H9 (cell line): Measurements from ENCODE around the gene MALRD1. TPM values are rescaled to one million over a fixed set of nuclear protein-coding genes. Genes with fewer than 3 reads are reported as not detected.

Experiments used
- DNase-seq: peaks from one replicate; pipeline ENCODE4 v3.0.0-alpha.2; 2017
- H2AFZ ChIP-seq: one replicate; pipeline ENCODE4 v1.6.1; 2013; ENCODE audit warnings: mild to moderate bottlenecking, low read length, control low read depth, moderate library complexity
- H2AK5ac ChIP-seq: 2 replicates; pipeline ENCODE4 v1.6.1; 2013; ENCODE audit warnings: low read length, control low read depth, mixed read lengths; ENCODE audit not compliant: insufficient read length
- H2BK120ac ChIP-seq: one replicate; pipeline ENCODE4 v1.6.1; 2013; ENCODE audit warnings: low read depth, mild to moderate bottlenecking, low read length, control low read depth, inconsistent platforms; ENCODE audit not compliant: poor library complexity, severe bottlenecking
- H2BK12ac ChIP-seq: 2 replicates; pipeline ENCODE4 v1.6.1; 2013; ENCODE audit warnings: low read length, control low read depth, mixed read lengths, low read depth; ENCODE audit not compliant: insufficient read length
- H2BK15ac ChIP-seq: 2 replicates; pipeline ENCODE4 v1.6.1; 2013; ENCODE audit warnings: low read depth, low read length, control low read depth
- H2BK20ac ChIP-seq: one replicate; pipeline ENCODE4 v1.6.1; 2013; ENCODE audit warnings: low read depth, mild to moderate bottlenecking, low read length, control low read depth, inconsistent platforms; ENCODE audit not compliant: poor library complexity, severe bottlenecking
- H2BK5ac ChIP-seq: 2 replicates; pipeline ENCODE4 v1.6.1; 2013; ENCODE audit warnings: low read length, control low read depth, mixed read lengths; ENCODE audit not compliant: insufficient read length
- H3K14ac ChIP-seq: 2 replicates; pipeline ENCODE4 v1.6.1; 2013; ENCODE audit warnings: low read length, control low read depth; ENCODE audit not compliant: insufficient read depth
- H3K18ac ChIP-seq: 2 replicates; pipeline ENCODE4 v1.6.1; 2013; ENCODE audit warnings: low read depth, mild to moderate bottlenecking, mixed read lengths, low read length, control low read depth; ENCODE audit not compliant: insufficient read length
- H3K23ac ChIP-seq: 2 replicates; pipeline ENCODE4 v1.6.1; 2013; ENCODE audit warnings: low read length, control low read depth, mixed read lengths, low read depth; ENCODE audit not compliant: insufficient read length
- H3K23me2 ChIP-seq: 2 replicates; pipeline ENCODE4 v1.6.1; 2013; ENCODE audit warnings: low read depth, mild to moderate bottlenecking, mixed read lengths, low read length, control low read depth; ENCODE audit not compliant: insufficient read length, poor library complexity, severe bottlenecking
- H3K27ac ChIP-seq: 2 replicates; pipeline ENCODE4 v1.5.1; 2013; ENCODE audit warnings: low read length, control low read depth, mixed read lengths, low read depth; ENCODE audit not compliant: insufficient read length
- H3K27me3 ChIP-seq: 2 replicates; pipeline ENCODE4 v1.6.1; 2013; ENCODE audit warnings: low read length, control low read depth, inconsistent platforms; ENCODE audit not compliant: insufficient read depth
- H3K4ac ChIP-seq: 2 replicates; pipeline ENCODE4 v1.6.1; 2013; ENCODE audit warnings: low read depth, mild to moderate bottlenecking, control low read depth, inconsistent platforms, low read length, moderate library complexity
- H3K4me1 ChIP-seq: 2 replicates; pipeline ENCODE4 v1.6.1; 2013; ENCODE audit warnings: low read length, control low read depth, inconsistent platforms; ENCODE audit not compliant: insufficient read depth
- H3K4me2 ChIP-seq: 2 replicates; pipeline ENCODE4 v1.6.1; 2013; ENCODE audit warnings: low read length, control low read depth, mixed read lengths; ENCODE audit not compliant: insufficient read length, insufficient read depth
- H3K56ac ChIP-seq: 2 replicates; pipeline ENCODE4 v1.6.1; 2013; ENCODE audit warnings: low read depth, mild to moderate bottlenecking, mixed read lengths, low read length, control low read depth; ENCODE audit not compliant: insufficient read length
- H3K79me1 ChIP-seq: 2 replicates; pipeline ENCODE4 v1.6.1; 2013; ENCODE audit warnings: low read depth, mild to moderate bottlenecking, moderate library complexity, low read length, control low read depth, inconsistent platforms; ENCODE audit not compliant: insufficient read depth, poor library complexity, severe bottlenecking
- H3K79me2 ChIP-seq: 2 replicates; pipeline ENCODE4 v1.6.1; 2013; ENCODE audit warnings: low read length, control low read depth, inconsistent platforms; ENCODE audit not compliant: insufficient read depth
- H3K9ac ChIP-seq: 2 replicates; pipeline ENCODE4 v1.6.1; 2013; ENCODE audit warnings: low read length, control low read depth, mixed read lengths; ENCODE audit not compliant: insufficient read length; ENCODE audit errors: extremely low read depth
- H3K9me3 ChIP-seq: one replicate; pipeline ENCODE4 v1.6.1; 2013; ENCODE audit warnings: low read depth, low read length, inconsistent platforms; ENCODE audit not compliant: control insufficient read depth
- H3T11ph ChIP-seq: one replicate; pipeline ENCODE4 v1.6.1; 2013; ENCODE audit warnings: mild to moderate bottlenecking, low read length, control low read depth, inconsistent platforms
- H4K20me1 ChIP-seq: one replicate; pipeline ENCODE4 v1.6.1; 2013; ENCODE audit not compliant: control insufficient read depth, insufficient read length, insufficient read depth
- H4K5ac ChIP-seq: 2 replicates; pipeline ENCODE4 v1.6.1; 2013; ENCODE audit warnings: low read depth, mild to moderate bottlenecking, mixed read lengths, low read length, control low read depth; ENCODE audit not compliant: insufficient read length
- H4K8ac ChIP-seq: replicated peaks from 2 replicates; pipeline ENCODE4 v1.6.1; 2013; ENCODE audit warnings: low read length, control low read depth, mixed read lengths, low read depth; ENCODE audit not compliant: insufficient read length
- H4K91ac ChIP-seq: 2 replicates; pipeline ENCODE4 v1.6.1; 2013; ENCODE audit warnings: low read depth, mild to moderate bottlenecking, moderate library complexity, mixed read lengths, low read length, control low read depth; ENCODE audit not compliant: insufficient read length
- H3K27ac Mint-ChIP-seq, 3 experiments: 2 replicates in 2 of 3; 3 replicates in 1 of 3; pipeline ENCODE4 v1.8.0; 2020 to 2021; ENCODE audit warnings: mixed read lengths in 3 of 3, mild to moderate bottlenecking in 1 of 3, moderate library complexity in 1 of 3
- H3K27me3 Mint-ChIP-seq: 2 replicates; pipeline ENCODE4 v1.8.0; 2021; ENCODE audit warnings: low read depth, mild to moderate bottlenecking, moderate library complexity, mixed read lengths
- H3K36me3 Mint-ChIP-seq, 3 experiments: 2 replicates in 2 of 3; 3 replicates in 1 of 3; pipeline ENCODE4 v1.8.0; 2020 to 2021; ENCODE audit warnings: low read depth in 3 of 3, mixed read lengths in 3 of 3; ENCODE audit not compliant: insufficient read depth in 1 of 3
- H3K4me1 Mint-ChIP-seq, 2 experiments: 2 replicates each; pipeline ENCODE4 v1.8.0; 2020; ENCODE audit warnings: mixed read lengths in 2 of 2
- H3K4me3 Mint-ChIP-seq, 2 experiments: 2 replicates in 1 of 2; 3 replicates in 1 of 2; pipeline ENCODE4 v1.8.0; 2020 to 2021; ENCODE audit warnings: mild to moderate bottlenecking in 2 of 2, mixed read lengths in 2 of 2, moderate library complexity in 1 of 2
- H3K9me3 Mint-ChIP-seq, 2 experiments: 2 replicates in 1 of 2; 3 replicates in 1 of 2; pipeline ENCODE4 v1.8.0; 2020; ENCODE audit warnings: mild to moderate bottlenecking in 2 of 2, mixed read lengths in 2 of 2, moderate library complexity in 1 of 2
- WGBS: extraction: QIAGEN DNeasy Blood & Tissue Kit; methylation state at CpG from one replicate; pipeline ENCODE4 v1.1.7; 2013; ENCODE audit warnings: missing lambda C conversion rate, low lambda C conversion rate, mixed read lengths; ENCODE audit not compliant: insufficient read length; ENCODE audit errors: extremely low coverage; 5-methylcytosine and 5-hydroxymethylcytosine counted together
- total RNA-seq: library from RNA; stranded (reverse); gene quantifications from 2 replicates; pipeline ENCODE4 v1.2.1, GENCODE V29; 2021
- TF ChIP-seq, protein P1 (sequence below): fragments of 200-600 bp; sonication (generic); conservative IDR thresholded peaks from 3 replicates; pipeline ENCODE4 v1.8.0; 2021; ENCODE audit warnings: antibody characterized with exemption, mild to moderate bottlenecking

Gene MALRD1
- total RNA-seq, 1 experiment from 2014 or later, result 0.20 TPM

DNA sequence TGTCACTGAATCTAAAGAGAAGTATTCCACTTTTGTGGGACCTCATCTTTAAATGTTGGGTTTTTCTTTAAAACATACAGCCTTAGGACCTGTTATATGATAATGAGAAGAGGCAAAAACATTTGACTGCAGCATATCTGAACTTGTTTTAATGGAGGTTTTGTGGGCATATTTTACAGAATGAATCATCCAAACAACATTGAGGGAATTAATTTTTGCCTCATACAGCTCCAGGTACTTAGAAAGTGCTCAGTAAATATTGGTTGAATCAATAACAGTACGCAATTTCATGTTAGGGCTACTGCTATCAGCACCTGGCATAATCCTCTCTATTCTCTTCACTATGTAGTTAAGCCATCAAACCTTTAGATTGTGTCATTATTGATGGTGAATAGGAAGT lies 115.9 kb downstream of the MALRD1 start:
- no peak overlapping the region for H3K14ac ChIP-seq
- H3K9me3 ChIP-seq, result no peaks in the 10 kb centered on the region
- no peak overlapping the region for H2BK12ac ChIP-seq
- no peaks in the 10 kb centered on the region; a peak in 2 of 5 replicates for H3K9me3 Mint-ChIP-seq
- no peak overlapping the region for H3K4me3 Mint-ChIP-seq
- no peaks in the 10 kb centered on the region for H3K36me3 Mint-ChIP-seq
- no peak overlapping the region for H3K27ac ChIP-seq
- H3K23me2 ChIP-seq, result no peaks in the 10 kb centered on the region
- no peak overlapping the region for H3K27ac Mint-ChIP-seq
- H2BK120ac ChIP-seq, result no peak overlapping the region
- H3K4me2 ChIP-seq, result no peak overlapping the region
- no peak overlapping the region for H2BK15ac ChIP-seq
- H4K91ac ChIP-seq, result no peak overlapping the region
- no peaks in the 10 kb centered on the region for H3K4me1 ChIP-seq
- H2AFZ ChIP-seq, result no peak overlapping the region
- H4K5ac ChIP-seq, result no peak overlapping the region
- no peak overlapping the region for H2BK5ac ChIP-seq
- H3K27me3 ChIP-seq, result no peaks in the 10 kb centered on the region
- H3K4me1 Mint-ChIP-seq, result peaks cover 2 to 5% of the 10 kb centered on the region in 2 experiments; a peak in 3 of 4 replicates
- no peak overlapping the region for H3K9ac ChIP-seq
- no peaks in the 10 kb centered on the region for H3K79me1 ChIP-seq
- H2AK5ac ChIP-seq, result no peak overlapping the region
- no peak overlapping the region for H2BK20ac ChIP-seq
- H3K27me3 Mint-ChIP-seq, result no peaks in the 10 kb centered on the region; the same call in 1 of the 2 replicates
- H3K18ac ChIP-seq, result no peak overlapping the region
- no CpG with 5 or more reads among the region's 1 CpG for WGBS
- no peak overlapping the region for H4K8ac ChIP-seq
- no peak overlapping the region for H3K23ac ChIP-seq
- H4K20me1 ChIP-seq, result no peaks in the 10 kb centered on the region
- H3K4ac ChIP-seq, result no peak overlapping the region
- H3K79me2 ChIP-seq, result no peaks in the 10 kb centered on the region
- TF ChIP-seq, protein P1, sequence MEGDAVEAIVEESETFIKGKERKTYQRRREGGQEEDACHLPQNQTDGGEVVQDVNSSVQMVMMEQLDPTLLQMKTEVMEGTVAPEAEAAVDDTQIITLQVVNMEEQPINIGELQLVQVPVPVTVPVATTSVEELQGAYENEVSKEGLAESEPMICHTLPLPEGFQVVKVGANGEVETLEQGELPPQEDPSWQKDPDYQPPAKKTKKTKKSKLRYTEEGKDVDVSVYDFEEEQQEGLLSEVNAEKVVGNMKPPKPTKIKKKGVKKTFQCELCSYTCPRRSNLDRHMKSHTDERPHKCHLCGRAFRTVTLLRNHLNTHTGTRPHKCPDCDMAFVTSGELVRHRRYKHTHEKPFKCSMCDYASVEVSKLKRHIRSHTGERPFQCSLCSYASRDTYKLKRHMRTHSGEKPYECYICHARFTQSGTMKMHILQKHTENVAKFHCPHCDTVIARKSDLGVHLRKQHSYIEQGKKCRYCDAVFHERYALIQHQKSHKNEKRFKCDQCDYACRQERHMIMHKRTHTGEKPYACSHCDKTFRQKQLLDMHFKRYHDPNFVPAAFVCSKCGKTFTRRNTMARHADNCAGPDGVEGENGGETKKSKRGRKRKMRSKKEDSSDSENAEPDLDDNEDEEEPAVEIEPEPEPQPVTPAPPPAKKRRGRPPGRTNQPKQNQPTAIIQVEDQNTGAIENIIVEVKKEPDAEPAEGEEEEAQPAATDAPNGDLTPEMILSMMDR, result no peak
- H3K56ac ChIP-seq, result no peak overlapping the region
- no peak overlapping the region for H3T11ph ChIP-seq
- DNase-seq, result no peak
